Loucy (cell line): Measurements from ENCODE around the gene TMSB4X.

Experiments
- H2AFZ ChIP-seq: fragments of 200-600 bp; sonication (generic); 2 replicates; pipeline ENCODE4 v1.6.0; 2016; ENCODE audit warnings: antibody characterized with exemption, mild to moderate bottlenecking, low read length, moderate library complexity
- H3F3A ChIP-seq: fragments of 200-600 bp; 2 replicates; pipeline ENCODE4 v1.6.0; 2016; ENCODE audit warnings: antibody characterized with exemption, low read depth, mild to moderate bottlenecking
- H3K27me3 ChIP-seq: fragments of 200-600 bp; sonication (generic); 2 replicates; pipeline ENCODE4 v1.6.1; 2014; ENCODE audit warnings: low read length, mild to moderate bottlenecking; ENCODE audit not compliant: insufficient read depth, poor library complexity, severe bottlenecking
- H3K36me3 ChIP-seq: fragments of 200-600 bp; sonication (generic); 2 replicates; pipeline ENCODE4 v1.6.1; 2016; ENCODE audit warnings: low read length; ENCODE audit not compliant: insufficient read depth
- H3K4me1 ChIP-seq: fragments of 200-600 bp; sonication (generic); 2 replicates; pipeline ENCODE4 v1.5.1; 2014; ENCODE audit warnings: low read length, mild to moderate bottlenecking; ENCODE audit not compliant: insufficient read depth, poor library complexity, severe bottlenecking
- H3K4me2 ChIP-seq: fragments of 200-600 bp; sonication (generic); 2 replicates; pipeline ENCODE4 v1.6.0; 2014; ENCODE audit warnings: antibody characterized with exemption, low read length, low read depth, mild to moderate bottlenecking; ENCODE audit not compliant: poor library complexity, severe bottlenecking
- H3K4me3 ChIP-seq: fragments of 200-600 bp; sonication (generic); 2 replicates; pipeline ENCODE4 v1.5.1; 2014; ENCODE audit warnings: low read length, mild to moderate bottlenecking, mixed read lengths; ENCODE audit not compliant: poor library complexity, severe bottlenecking
- H3K79me2 ChIP-seq: fragments of 200-600 bp; sonication (generic); 2 replicates; pipeline ENCODE4 v1.6.1; 2014; ENCODE audit warnings: low read length; ENCODE audit not compliant: insufficient read depth
- H3K9ac ChIP-seq: fragments of 200-600 bp; sonication (generic); 2 replicates; pipeline ENCODE4 v1.6.0; 2014; ENCODE audit warnings: mild to moderate bottlenecking, low read depth, low read length, moderate library complexity; ENCODE audit not compliant: poor library complexity, severe bottlenecking
- H3K9me2 ChIP-seq: fragments of 200-600 bp; sonication (generic); replicated peaks from 2 replicates; pipeline ENCODE4 v1.6.1; 2016; ENCODE audit warnings: low read depth, low read length, mixed read lengths
- H3K9me3 ChIP-seq: fragments of 200-600 bp; sonication (generic); 2 replicates; pipeline ENCODE4 v1.6.1; 2014; ENCODE audit warnings: mild to moderate bottlenecking, antibody characterized with exemption, low read length, low read depth; ENCODE audit not compliant: insufficient read depth
- H4K20me1 ChIP-seq: fragments of 200-600 bp; sonication (generic); 2 replicates; pipeline ENCODE4 v1.6.0; 2014; ENCODE audit warnings: antibody characterized with exemption, low read length, mild to moderate bottlenecking; ENCODE audit not compliant: insufficient read depth, poor library complexity, severe bottlenecking
- CTCF ChIP-seq: fragments of 200-600 bp; sonication (generic); conservative IDR thresholded peaks from 2 replicates; pipeline ENCODE4 v1.5.1; 2014; ENCODE audit warnings: mild to moderate bottlenecking, antibody characterized with exemption, low read length
- EZH2phosphoT487 ChIP-seq: fragments of 200-600 bp; IDR thresholded peaks from 2 replicates; pipeline ENCODE4 v1.6.1; 2018; ENCODE audit warnings: antibody characterized with exemption, mild to moderate bottlenecking, moderate library complexity, borderline replicate concordance

Gene TMSB4X

GRCh38 chrX:12987340-12987739 lies 12.4 kb downstream of the TMSB4X start:
- H3K4me2 ChIP-seq, result no peak overlapping the region
- no peaks in the 10 kb centered on the region for H3K9me2 ChIP-seq
- no peak overlapping the region for H2AFZ ChIP-seq
- H3K79me2 ChIP-seq, result peaks cover 3% of the 10 kb centered on the region; the same call in 1 of the 2 replicates
- H3K4me3 ChIP-seq, result no peak overlapping the region
- H3K27me3 ChIP-seq, result no peaks in the 10 kb centered on the region
- H4K20me1 ChIP-seq, result no peaks in the 10 kb centered on the region
- H3K9me3 ChIP-seq, result no peaks in the 10 kb centered on the region
- TF ChIP-seq EZH2phosphoT487, result no peak
- no peak for TF ChIP-seq CTCF
- H3K9ac ChIP-seq, result no peak overlapping the region
- no peaks in the 10 kb centered on the region for H3K36me3 ChIP-seq
- H3F3A ChIP-seq, result no peaks in the 10 kb centered on the region
- peaks cover 30% of the 10 kb centered on the region for H3K4me1 ChIP-seq

DNA sequence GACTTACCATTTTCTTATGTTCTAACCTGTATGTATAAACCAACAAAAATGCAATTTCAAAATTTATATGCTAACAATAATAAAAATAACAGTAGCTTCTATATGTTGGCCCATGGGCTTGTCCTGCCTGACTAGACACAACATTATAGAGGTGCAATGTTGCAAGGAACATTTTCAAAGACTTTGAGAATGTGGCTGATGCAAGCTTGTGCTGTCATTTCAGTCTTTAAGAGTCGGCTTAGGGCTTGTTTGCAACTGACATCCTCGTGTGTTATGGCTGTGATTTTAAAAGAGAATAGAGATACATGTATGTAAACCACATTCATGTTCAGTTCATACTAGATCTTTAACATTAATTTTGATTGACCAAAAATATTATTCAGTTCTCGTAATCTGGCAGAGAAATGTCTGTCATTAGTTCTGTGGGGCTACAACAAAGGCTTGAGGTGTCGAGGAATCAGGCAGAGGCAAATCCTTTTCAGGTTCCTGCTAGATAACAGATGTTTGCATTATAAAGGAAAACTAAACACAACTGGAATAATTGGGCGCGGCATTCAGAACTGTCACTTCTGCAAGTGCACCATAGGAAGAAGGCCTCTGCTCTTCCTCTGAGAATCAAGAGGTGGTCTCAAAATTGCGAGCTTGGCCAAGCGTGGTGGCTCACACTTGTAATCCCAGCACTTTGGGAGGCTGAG lies 13.1 kb downstream of the TMSB4X start:
- Histone ChIP-seq H3K4me3 (no peak overlapping the region), H3K27me3 (no peaks in the 10 kb centered on the region), H2AFZ (no peak overlapping the region), H3F3A (no peaks in the 10 kb centered on the region), H3K4me2 (no peak overlapping the region), H3K36me3 (no peaks in the 10 kb centered on the region), H3K9me2 (no peaks in the 10 kb centered on the region), H3K9ac (no peak overlapping the region), H3K4me1 (peaks cover 23% of the 10 kb centered on the region), H3K79me2 (peaks cover 3% of the 10 kb centered on the region; the same call in 1 of the 2 replicates), H3K9me3 (no peaks in the 10 kb centered on the region), H4K20me1 (no peaks in the 10 kb centered on the region)
- no peak for TF ChIP-seq EZH2phosphoT487
- no peak for TF ChIP-seq CTCF

GRCh38 chrX:12988797-12989196 lies 13.9 kb downstream of the TMSB4X start:
- Histone ChIP-seq H3K4me1 (peaks cover 16% of the 10 kb centered on the region), H3K36me3 (no peaks in the 10 kb centered on the region), H3K9ac (no peak overlapping the region), H3K79me2 (no peaks in the 10 kb centered on the region), H3K9me3 (no peaks in the 10 kb centered on the region), H2AFZ (no peak overlapping the region), H3K4me2 (no peak overlapping the region), H3K27me3 (no peaks in the 10 kb centered on the region), H4K20me1 (no peaks in the 10 kb centered on the region), H3K9me2 (no peaks in the 10 kb centered on the region), H3F3A (no peaks in the 10 kb centered on the region), H3K4me3 (no peak overlapping the region)
- TF ChIP-seq CTCF (no peak), EZH2phosphoT487 (no peak)
